SK-N-MC (cell line): ENCODE results near the gene LMX1A.

Source experiments
- EZH2 ChIP-seq: fragments of 200-600 bp; sonication (generic); IDR thresholded peaks from one replicate; pipeline ENCODE4 v1.6.1; 2017; ENCODE audit warnings: antibody characterized with exemption
- FOXP2 ChIP-seq: optimal IDR thresholded peaks from 2 replicates; pipeline ENCODE3; 2011; ENCODE audit warnings: mild to moderate bottlenecking, moderate library complexity; ENCODE audit not compliant: insufficient read depth; ENCODE audit errors: extremely low read length, control extremely low read depth
- POLR2AphosphoS5 ChIP-seq: IDR thresholded peaks from 2 replicates; pipeline ENCODE4 v1.6.1; 2012; ENCODE audit warnings: mild to moderate bottlenecking, low read depth, low read length, borderline replicate concordance

DNA sequence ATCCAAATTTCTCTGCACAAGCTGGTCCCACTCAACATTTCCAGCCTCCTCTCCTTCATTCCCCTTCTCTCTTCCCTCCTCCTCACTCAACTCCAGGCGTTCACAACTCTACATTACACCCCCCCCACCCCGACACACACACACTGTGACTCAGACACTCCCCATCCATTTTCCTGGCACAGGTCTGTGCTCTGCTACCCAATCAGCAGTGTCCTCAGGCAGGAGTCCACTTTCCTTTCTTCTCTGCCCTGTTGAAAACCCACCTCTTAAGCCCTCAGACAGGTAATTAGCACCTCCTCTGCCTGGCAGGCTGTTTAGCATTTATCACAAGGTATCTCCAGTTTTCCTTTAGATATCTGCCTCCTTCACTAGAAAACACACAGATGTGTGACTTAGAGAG, 8.8 kb upstream of the LMX1A start:
- TF ChIP-seq EZH2 (no peak), POLR2AphosphoS5 (no peak), FOXP2 (no peak)
